BE2C (cell line): ENCODE data around the gene ASTN1.

Source experiments
- DNase-seq: peaks from one replicate; pipeline ENCODE4 v3.0.0-alpha.2; 2020
- H3K27me3 ChIP-seq: fragments of 250-450 bp; sonication (Bioruptor Pico); 2 replicates; pipeline ENCODE4 v1.5.1; 2020; ENCODE audit warnings: mild to moderate bottlenecking
- H3K36me3 ChIP-seq: fragments of 250-450 bp; sonication (Bioruptor Pico); 2 replicates; pipeline ENCODE4 v1.5.1; 2020; ENCODE audit warnings: mild to moderate bottlenecking
- H3K4me1 ChIP-seq: fragments of 250-450 bp; sonication (Bioruptor Pico); 2 replicates; pipeline ENCODE4 v1.5.1; 2020
- H3K4me3 ChIP-seq: 2 replicates; pipeline ENCODE4 v1.5.1; 2011; ENCODE audit warnings: low read depth, low read length
- H3K9me3 ChIP-seq: fragments of 250-450 bp; sonication (Bioruptor Pico); 2 replicates; pipeline ENCODE4 v1.5.1; 2020
- CTCF ChIP-seq: IDR thresholded peaks from 2 replicates; pipeline ENCODE4 v1.5.1; 2012; ENCODE audit warnings: mild to moderate bottlenecking, low read depth, low read length

The ASTN1 gene

GRCh38 chr1:177181631-177182291 lies 17.2 kb upstream of the ASTN1 start:
- peak; percentile 72 for DNase-seq
- no peaks in the 10 kb centered on the region for H3K27me3 ChIP-seq
- peak overlapping the region; percentile 14; the same call in 1 of the 2 replicates for H3K4me3 ChIP-seq
- H3K9me3 ChIP-seq: no peaks in the 10 kb centered on the region
- no peaks in the 10 kb centered on the region for H3K4me1 ChIP-seq
- H3K36me3 ChIP-seq: no peaks in the 10 kb centered on the region
- peak; percentile 81 for TF ChIP-seq CTCF

- DNase-seq: no peak
- TF ChIP-seq CTCF: no peak
- Histone ChIP-seq H3K9me3 (no peaks in the 10 kb centered on the region), H3K36me3 (no peaks in the 10 kb centered on the region), H3K4me3 (peak overlapping the region; percentile 14; the same call in 1 of the 2 replicates), H3K27me3 (no peaks in the 10 kb centered on the region), H3K4me1 (no peaks in the 10 kb centered on the region)
These were observed 16.7 kb upstream of the ASTN1 start for GRCh38 chr1:177181280-177181630.

GRCh38 chr1:177174921-177175634 lies 10.6 kb upstream of the ASTN1 start:
- no peak for TF ChIP-seq CTCF
- no peak overlapping the region for H3K4me3 ChIP-seq
- no peaks in the 10 kb centered on the region for H3K9me3 ChIP-seq
- H3K36me3 ChIP-seq: no peaks in the 10 kb centered on the region
- no peaks in the 10 kb centered on the region for H3K4me1 ChIP-seq
- peaks cover 17% of the 10 kb centered on the region for H3K27me3 ChIP-seq
- DNase-seq: no peak

- Histone ChIP-seq H3K4me3 (no peak overlapping the region), H3K4me1 (no peaks in the 10 kb centered on the region), H3K27me3 (peaks cover 19% of the 10 kb centered on the region), H3K36me3 (no peaks in the 10 kb centered on the region), H3K9me3 (no peaks in the 10 kb centered on the region)
- no peak for TF ChIP-seq CTCF
- no peak for DNase-seq
These were observed 9.5 kb upstream of the ASTN1 start for GRCh38 chr1:177173976-177174375.

GRCh38 chr1:177172866-177173265 lies 8.4 kb upstream of the ASTN1 start:
- H3K27me3 ChIP-seq: peaks cover 19% of the 10 kb centered on the region
- no peaks in the 10 kb centered on the region for H3K4me1 ChIP-seq
- DNase-seq: no peak
- H3K36me3 ChIP-seq: no peaks in the 10 kb centered on the region
- H3K9me3 ChIP-seq: no peaks in the 10 kb centered on the region
- TF ChIP-seq CTCF: no peak
- no peak overlapping the region for H3K4me3 ChIP-seq

GRCh38 chr1:177172272-177172671 lies 7.8 kb upstream of the ASTN1 start:
- no peaks in the 10 kb centered on the region for H3K36me3 ChIP-seq

More at GRCh38 chr1:177172272-177172671, 7.8 kb upstream of the ASTN1 start:
- no peak for TF ChIP-seq CTCF
- DNase-seq: no peak
- Histone ChIP-seq H3K4me3 (no peak overlapping the region), H3K27me3 (peaks cover 19% of the 10 kb centered on the region), H3K4me1 (no peaks in the 10 kb centered on the region), H3K9me3 (no peaks in the 10 kb centered on the region)
